Kasumi-1 (cell line): ENCODE data around the gene RBP3.
"Not testable (repeated sequence)": the region's sequence is repeated elsewhere in the genome, so short reads cannot be mapped to it uniquely, and the experiment has no call there.

ENCODE experiments used
- DNase-seq, 2 experiments: peaks; one replicate each; lab custom pipeline; 2025; lab: John Stamatoyannopoulos, UW

Gene RBP3

DNA sequence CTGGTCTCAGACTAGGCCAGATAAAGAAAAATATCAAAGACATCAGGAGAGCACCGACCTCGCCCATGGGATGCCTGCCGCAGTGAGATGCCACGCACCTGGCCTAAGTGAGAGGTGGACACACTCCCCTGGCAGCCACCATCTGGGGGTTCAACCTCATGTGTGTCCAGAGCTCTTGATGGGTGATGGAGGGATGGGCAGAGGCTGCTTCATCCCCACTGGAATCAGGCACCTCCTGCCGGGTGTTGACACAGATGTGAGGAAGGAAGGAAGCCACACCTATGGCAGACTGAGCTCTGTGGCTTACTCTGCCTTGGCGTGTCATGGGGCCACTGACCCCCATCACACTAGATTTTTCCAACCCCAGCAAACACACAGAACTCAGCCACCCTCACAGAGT, 24.6 kb downstream of the RBP3 start:
- no peak for DNase-seq

DNA sequence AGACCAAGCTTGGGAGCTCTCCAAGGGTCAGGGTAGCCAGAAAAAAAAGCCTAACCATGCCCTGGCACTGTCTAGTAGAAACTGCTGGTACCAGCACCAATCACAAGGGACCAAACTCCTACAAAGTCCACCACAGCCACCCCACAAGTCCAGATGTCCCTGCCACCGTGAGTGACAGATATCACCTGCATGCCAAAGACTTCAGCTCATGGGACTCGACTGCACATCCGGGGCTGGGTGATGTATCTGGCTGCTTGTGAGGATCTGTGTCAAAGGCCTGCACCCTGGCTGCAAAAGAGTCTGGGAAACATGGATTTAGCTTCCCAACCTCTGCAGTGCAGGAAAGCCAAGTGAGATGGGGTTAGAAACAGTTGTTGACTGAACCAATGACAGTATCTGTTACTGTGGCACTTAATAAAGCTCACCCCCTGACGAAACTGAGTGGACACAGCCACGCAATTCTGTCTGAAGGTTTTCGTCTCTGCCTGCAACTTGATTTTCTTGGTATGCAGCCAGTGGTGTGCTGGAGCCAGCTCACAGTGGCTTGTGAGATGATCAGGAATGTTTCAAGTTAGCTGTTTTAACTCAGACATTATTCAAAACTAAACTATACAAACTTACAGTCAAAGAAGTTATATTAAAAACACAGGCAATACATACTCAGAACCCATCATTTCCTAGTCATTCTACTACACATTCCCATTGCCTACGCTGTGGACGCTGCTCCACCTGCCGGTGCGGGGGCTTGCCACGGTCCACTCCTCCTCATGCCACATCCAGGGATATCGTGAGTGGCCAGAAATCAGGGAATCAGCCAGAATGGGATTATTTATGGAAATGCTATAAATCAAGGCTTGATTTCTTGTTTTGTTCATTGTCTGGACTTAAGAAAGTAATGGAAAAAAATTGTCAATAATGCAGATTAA, 26.7 kb downstream of the RBP3 start:
- DNase-seq, result no peak

DNA sequence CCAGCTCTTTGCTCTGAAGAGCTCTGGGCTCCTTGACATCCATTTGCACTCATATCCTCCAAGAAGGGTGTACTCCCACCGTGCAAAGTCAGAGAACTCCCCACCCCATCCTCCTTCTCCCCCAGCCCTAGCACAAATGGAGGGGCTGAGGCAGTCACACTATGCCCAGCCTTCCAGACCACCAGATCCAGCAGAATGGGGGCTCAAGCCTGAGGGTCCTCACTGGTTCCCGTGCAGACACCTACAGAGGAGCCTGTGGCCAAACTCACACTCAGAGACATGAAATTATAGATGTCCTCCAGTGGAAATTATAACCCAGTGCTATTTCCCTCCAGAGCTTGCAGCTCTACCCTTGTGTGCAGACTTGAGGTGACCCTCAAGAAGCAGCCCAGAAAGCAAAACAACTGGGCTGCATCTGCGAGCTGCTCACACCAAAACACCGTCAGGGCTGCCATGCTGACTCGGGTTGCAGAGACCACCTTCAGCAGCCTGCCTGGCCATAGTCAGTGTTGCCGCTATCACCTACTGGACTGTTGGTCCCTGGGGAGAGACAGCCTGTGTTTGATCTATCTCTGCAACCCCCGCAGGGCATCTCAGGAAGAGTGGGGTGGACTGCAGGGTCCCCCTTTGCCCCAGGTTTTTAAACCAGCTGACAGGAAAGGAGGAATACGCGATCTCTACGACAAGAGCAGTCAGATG, 28.5 kb downstream of the RBP3 start:
- no peak for DNase-seq

DNA sequence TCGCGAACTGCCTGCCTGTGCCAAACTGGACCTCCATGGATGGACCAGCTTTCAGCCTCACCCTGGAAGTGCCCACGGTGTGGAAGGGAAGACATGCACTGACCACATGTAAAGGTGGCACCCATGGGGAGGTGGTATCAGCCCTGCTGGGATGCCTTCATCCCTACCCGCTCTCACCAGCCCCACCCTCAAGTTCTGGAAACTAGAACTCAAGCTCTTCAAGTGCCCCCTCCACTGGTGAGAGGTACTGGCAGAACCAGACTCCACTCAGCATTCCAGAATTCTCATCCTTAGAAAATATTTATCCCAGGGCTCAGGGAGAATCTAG, 30.0 kb downstream of the RBP3 start:
- no peak for DNase-seq

DNA sequence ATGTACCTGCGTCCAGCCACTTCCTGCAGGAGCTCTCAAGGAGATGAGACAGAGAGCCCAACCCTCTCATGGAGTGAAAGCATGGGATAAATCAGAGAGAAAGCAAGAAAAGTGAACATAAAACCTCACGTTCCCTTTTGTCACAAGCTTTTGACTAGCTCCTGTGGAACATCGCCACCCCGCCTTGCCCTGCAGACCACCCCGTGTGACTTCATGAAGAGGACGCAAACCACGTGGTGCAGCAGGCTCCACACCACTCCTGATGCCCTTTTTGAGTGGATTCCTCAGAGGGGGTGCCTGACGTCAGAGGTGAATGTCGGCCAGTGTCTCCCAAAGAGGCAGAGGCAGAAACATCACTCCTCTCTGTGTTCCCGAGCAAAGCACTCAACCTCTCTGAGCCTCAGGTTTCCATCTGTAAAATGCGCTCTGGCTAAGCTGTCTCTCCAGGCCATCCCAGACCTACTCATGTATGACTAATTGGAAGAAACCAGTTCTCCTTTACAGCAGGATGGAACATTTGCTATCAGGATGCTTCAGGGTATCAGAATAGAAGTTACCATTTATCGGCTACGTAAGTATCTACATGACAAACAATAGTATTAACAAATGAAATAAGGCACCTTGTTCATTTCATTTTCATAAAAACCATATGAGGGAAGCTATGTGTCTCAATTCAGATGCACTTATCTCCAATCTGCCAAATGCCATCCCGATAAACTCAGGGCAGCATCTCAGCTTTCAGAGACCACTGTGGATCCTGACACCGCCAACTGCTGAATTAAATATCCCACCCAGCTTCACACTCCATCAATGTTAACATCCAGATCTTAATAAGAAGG, 30.7 kb downstream of the RBP3 start:
- DNase-seq, result no peak

DNA sequence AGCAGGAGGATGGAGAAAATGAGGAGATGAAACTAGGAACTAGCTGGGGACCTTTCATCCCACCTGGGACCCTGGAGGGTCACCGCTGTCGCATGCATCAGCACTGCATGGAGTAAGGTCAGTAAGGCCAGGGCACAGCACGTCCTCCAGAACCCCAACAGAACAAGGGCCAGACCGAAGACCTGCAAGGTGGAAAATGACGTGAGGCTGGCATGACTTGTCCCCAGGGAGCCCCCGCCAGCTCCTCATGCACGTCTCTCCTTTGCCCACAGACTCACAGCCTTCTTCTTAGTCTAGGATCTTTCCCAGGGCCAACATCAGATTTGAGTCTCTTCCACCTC, 31.3 kb downstream of the RBP3 start:
- no peak for DNase-seq

DNA sequence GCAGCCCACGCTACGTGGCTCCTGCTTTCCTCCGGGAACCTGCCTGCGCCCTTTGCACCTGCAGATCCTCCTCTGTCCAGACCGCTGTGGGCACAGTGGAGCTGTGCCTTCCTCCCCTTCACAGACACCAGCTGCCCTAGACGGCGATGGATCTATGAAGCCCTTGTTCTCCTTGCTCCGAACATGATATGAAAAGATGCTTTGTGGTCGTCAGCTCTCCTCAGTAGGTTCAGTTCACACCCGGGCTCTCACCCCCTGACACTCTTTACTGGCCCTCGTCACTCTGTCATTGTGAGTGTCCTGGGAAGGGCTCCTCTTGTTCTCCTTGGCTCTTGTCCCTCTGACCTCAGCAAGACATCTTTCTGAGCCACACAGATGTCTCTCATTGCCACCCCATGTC, 31.7 kb downstream of the RBP3 start:
- DNase-seq, result no peak

DNA sequence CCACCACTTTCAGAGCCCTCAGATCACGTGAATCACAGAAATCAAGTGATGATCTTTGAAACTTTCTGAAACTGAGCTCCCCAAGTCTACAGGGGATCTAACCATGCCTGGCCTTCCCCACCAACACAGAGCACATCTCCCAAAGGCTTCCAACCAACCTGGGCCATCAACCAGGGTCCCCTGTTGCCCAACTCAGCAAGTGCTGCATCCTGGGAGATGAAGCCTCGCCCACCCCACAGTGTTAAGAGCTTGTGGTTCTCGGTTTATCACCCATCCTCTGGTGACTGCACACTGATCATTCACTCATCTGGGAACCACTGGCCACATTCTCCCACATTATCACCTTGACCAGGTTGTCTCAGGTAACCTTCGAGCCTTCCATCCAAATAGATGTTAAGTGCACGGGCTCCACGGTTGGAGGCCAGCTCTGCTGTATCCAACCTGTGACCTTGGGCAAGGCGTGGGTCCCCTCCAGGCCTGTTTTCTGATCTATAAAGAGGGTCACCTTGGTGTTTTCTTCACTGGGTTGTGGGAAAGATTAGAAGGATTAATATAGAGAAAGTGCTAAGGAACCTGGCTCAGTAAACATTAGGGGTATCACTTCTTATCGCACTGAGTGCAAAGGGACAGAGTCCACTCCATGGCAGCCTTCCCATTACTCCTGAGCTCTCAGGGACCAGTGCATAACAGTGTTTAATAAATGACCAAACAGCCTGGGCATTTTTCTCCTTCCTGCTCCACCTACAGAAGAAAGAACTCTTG, 32.4 kb downstream of the RBP3 start:
- no peak for DNase-seq

DNA sequence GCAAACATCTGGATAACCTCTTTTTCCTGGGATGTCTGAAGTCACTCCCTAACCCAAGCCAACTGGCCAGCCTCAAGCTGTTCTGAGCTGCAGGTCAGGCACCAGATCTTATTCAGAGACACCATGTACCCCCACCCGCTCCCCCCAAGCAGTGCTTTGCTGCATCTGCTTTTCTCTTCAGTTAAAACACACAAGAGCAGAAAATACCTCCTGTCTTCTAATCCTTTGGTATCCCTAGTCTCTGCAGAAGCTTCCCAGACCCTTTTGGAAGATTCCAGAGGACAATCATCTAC, 32.9 kb downstream of the RBP3 start:
- no peak for DNase-seq

DNA sequence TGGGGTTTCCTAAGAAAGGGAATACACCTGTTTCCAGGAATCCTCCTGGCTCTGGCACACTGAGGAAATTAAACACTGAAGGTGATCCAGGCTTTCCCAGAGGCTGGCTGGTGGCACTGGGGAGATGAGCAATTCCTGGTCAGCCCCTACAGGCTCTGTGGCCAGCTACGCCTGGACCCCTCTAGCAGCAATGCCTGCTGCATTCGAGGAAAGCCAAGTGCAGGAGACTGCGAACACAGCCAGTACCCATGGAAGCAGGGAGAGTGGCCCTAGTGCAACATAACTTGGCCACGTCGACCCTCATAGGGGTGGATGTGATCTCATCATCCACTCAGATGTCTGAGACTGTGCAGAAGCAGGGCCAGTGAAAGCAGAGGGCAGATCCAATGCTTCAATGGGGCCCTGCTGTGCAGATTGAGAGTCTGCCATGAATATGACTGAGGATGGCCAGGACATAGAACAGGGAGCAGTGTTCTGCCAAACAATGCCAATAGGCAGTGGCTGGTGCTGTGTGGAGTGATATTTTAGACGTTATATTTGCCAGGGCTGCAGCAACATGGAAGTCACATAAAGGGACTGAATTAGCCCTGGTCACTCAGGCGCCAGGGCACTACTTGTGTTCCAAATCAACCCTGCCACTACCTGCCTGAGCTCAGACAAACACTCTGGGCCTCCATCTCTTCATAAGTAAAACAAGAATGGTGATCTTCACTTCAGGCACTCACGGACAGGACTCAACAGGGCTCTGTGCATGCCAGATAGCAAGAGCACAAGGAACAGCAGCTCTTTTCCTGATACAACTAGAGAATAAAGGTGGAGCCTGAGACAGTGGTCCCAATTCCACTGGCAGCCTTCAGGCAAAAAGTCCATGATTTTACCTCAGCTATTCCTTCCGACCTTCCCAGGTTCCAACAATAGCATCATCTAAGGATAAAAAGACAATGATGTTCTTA, 33.5 kb downstream of the RBP3 start:
- no peak for DNase-seq

DNA sequence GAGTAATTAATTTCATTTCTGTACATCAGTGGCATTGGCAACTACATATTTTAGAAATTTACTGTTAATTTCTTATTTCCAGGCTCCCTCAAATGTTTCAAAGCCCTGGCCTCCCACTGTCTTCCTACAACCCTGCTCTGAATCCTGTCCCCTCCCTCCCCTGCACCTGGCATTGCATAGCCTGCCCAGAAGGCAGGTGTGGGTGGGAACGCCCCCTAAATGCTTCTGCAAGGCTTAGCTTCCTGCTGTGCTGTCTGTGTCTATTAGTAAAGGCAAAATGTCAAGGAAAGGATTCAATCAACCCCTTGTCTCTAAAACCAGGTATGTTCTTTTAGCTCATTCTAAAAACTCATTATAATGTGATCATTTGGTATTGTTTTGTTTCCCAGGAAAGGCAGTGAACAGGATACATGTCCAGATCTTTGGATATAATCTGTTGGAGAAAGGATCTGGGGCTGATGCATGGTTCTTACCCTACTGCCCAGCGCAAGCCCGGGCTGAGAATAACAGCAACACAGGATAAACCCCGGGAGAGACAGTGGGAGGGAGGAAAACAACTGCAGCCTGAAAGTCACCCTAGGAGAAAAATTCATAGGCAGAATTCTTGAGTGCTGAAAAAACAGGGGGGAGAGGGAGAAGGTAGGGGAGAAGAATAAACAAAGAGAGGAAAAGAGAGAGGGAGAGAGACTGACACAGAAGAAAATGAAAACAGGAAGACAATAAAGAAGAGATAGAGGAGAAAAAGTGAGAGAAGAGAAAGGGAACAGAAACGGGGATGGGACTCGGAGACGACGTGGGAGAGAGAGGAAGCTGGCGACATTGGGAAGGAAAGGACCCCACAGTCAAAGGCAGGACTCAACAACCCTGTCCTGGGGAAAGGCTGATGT, 35.3 kb downstream of the RBP3 start:
- peak; percentile 57 to 58 for DNase-seq

DNA sequence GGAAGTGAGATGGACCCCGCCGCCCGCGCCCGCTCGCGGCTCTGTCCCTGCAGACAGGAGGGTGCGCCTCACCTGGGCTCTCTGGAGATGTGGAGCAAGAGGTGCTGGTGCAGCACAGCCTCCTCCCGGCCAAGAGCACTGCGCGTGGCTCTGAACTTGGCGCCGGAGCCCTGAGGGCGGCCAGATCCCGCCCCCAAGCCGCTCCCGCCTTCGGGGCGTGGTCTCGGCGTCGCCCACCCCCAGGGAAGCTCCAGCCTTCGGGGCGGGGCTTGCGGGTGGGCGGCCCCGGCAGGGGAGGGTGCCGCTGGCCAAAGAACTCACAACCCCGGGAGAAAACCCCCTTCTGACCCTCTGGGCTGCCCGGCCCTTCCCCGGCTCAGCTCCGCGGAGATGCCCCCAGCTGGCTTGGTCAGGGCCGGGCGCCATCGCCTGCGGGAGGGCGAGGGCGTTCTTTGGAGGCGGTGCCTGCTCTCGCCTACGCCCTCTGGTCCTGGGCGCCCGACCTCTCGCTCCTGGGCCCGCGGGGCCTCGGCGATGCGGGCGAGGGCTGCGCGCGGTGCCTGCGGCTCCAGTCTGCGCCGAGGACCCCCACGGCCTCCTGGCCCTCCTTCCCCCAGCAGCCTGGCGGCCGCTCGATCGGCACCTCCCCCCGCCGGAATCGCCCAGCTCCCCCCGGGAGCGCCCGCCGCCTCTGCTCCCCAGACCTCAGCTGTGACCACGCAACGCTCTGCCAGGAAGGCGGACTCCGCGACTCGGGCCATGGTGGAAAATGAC, 36.2 kb downstream of the RBP3 start, which contains the start of gene ZNF488:
TSS of gene ZNF488 (minus strand) at position 146 of the 774 bp plus-strand sequence. CDS start 15,464 bp downstream, outside the sequence.
- peak; percentile 61 to 66 for DNase-seq

DNA sequence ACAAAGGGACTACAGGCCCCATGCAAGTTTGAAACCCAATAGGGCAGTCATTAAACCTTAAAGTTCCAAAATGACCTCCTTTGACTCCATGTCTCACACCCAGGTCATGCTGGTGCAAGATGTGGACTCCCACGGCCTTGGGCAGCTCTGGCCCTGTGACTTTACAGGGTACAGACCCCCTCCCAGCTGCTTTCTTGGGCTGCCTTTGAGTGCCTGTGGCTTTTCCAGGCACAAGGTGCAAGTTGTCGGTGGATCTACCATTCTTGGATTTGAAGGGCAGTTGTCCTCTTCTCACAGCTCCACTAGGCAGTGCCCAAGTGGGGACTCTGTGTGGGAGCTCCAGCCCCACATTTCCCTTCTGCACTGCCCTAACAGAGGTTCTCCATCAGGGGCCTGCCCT, 37.9 kb downstream of the RBP3 start:
- not testable (repeated sequence) for DNase-seq

DNA sequence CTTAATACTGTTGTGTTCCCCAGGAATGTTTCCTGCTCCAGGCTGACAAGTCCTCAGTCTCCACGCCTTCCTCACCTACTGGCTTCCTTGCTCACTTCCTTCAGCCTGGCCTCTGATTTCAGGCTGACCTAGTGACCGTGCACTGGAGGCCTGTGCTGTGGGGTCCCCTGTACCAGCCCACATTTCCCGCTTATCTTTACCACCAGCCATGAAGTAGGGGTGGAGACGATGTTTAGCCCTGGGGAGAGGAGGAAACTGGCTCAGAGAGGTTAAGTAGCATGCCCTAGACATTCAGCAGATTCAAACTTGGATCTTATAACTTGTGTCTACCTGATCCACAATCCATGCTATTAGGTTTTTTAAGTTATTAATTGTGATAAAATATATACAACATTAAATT, 40.7 kb downstream of the RBP3 start:
- no peak for DNase-seq

DNA sequence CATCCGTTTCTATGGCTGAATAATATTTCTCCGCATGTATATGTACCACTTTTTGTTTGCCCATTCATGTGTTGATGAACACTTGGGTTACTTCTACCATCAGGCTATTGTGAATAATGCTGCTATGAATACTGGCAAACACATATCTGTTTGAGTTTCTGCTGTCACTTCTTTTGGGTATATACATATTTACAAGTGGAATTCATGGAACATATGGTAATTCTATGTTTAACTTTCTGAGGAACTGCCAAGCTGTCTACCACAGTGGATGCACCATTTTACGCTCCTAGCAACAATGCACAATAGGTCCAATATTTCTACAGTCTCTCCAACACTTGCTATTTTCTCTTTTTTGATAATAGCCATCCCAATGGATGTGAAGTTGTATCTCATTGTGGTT, 41.5 kb downstream of the RBP3 start:
- no peak for DNase-seq

DNA sequence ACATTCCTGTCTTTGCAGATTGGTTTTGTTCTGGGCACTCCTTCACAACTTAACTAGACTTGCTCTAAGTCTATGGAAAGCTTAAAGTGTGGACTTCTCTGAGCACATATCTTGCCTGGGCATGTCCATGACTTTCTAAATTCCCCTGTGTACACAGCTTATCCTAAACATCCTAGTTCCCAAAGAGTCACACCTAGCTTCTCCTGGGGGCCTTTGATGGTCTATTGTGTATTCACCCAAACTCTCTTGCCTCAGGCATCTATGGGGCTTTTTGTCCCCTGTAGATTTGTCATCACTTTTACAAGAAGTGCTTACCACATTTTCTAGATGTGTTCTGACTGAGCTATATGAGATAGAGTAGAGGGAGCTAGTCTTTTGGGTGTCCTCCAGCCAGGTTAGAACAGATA, 48.2 kb downstream of the RBP3 start:
- no peak for DNase-seq

DNA sequence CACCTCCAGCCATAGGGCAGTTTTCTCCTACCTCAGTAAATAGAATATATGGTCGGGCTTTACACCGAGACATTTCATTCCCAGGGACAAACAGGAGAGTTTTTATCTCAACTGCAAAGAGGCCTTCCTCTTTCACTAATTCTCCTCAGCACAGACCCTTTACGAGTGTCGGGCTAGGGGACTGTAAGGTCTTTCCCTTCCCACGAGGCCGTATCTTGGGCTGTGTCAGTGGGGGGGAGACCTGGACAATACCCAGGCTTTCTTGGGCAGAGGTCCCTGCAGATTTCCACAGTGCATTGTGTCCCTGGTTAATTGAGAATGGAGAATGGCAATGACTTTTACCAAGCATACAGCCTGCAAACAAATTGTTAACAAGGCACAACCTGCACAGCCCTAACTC, 49.1 kb downstream of the RBP3 start:
- DNase-seq, result no peak

DNA sequence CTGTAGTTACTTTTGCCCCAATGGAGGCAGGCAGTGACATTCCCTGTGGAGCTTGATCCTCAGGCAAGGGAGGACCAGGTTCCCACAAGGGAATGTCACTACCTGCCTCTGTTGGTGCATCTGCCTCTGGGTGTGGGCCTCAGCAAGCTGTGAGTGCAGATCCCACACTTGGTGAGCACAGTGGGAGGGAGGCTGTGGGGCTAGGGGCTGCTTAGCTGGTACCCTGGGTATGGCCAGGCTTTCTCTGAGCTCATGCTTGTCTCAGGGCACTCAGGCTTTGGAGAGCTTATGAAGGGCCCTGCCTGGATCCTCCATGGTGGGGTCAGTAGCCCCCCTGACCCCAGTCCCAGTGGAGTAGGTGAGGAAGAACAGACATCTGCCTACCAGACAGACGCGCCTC, 52.1 kb downstream of the RBP3 start:
- no peak for DNase-seq

DNA sequence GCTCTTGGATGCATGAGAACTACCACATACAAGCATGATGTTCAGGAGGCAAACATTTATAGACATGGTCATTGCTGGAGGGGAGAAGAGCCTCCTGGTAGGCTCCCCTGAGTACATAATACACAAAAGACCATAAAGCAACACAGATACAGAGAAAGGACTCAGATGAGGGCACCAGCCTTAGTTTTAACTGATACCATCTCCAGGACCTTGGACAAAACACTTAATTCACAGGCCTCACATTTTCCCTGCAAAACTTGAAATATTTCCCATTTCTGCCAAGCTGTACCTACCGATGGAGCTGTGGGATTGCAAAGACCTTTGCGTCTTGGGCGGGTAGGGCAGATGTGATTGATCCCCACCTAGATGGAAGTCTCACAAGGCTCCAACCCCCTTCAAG, 52.6 kb downstream of the RBP3 start:
- DNase-seq, result no peak
